ENCODE data around the gene CBFA2T2.
"Not testable (repeated sequence)": the region's sequence is repeated elsewhere in the genome, so short reads cannot be mapped to it uniquely, and the experiment has no call there.

Gene CBFA2T2

DNA sequence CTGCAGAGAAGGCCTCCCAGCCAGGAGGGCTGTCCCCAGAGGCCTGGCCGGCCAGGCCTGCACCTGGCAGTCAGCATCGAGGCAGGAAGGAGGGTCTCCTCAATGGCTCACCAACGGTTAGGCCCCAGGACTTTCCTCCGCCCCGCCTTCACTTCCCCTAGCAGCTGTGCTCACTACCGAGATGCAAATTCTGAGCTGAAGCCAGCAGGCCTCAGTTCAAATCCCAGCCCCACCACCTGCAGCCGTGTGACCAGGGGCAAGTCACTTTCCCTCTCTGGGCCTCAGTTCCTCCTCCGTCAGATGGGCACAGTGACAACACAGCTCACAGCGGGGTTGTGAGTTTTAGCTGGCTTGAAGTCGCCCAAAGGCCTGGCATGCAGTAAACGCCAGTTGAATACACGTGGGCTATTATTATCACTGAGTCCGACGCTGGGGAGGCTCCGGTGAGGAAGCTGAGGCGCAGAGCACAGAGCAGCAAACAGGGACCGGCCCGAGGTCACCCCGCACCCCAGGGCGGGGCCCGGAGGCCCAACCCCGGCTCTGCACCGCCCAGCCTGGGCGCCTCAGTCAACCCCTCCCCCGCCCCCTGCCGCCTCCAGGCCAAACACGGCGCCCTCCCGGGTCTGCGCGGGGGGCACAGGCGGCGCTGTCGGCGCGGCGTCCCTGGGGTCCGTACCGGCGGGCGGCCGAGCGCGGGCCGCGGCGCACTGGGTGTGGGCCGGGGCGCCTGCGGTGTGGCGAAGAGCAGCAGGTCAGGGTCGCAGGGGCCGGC lies 195.6 kb downstream of the CBFA2T2 start:
- no peak for FAIRE-seq

DNA sequence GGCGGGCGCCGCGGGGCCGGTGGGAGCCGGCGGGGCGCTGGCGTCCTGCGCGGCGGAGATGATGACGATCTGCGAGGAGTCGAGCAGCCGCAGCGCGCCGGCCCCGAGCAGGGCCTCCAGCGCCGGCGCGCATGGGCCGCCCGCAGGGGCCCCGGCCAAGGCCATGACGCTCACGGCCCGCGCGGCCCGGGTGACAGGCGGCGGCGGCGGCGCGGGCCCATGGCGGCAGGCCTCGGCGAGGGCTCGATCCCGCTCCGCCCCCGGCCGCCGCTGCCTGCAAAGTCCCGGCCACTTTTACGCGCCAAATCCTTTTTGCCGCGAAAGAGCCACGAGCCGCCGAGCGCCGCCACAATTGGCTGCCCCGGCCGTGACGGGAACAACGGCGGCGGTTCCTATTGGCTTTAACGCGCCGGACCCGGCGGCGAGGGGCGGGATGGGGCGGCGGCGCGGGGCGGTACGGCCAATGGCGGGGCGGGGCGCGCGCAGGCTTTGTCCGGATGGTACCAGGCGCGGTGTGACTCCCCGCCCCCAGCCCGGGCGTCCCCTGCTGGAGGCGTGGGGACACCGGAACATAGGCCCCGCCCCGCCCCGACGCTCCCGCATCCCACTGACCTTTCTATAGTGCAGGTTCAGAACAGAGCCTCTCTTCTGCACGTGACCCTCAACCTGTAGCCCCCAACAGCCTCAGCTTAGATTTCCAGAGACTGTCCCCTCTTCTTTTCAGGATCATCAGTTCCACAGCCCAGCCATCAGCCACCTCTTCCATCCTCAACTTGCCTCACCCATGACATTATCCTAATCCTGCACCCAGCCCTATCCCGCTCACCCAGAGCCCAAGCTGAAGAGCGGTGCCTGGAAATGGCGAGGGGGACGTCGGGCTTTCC lies 196.4 kb downstream of the CBFA2T2 start, which contains the start of gene E2F1:
TSS of gene E2F1 (minus strand) at position 286 of the 884 bp plus-strand sequence. CDS start at position 165, 121 bp downstream.
- FAIRE-seq: no peak

DNA sequence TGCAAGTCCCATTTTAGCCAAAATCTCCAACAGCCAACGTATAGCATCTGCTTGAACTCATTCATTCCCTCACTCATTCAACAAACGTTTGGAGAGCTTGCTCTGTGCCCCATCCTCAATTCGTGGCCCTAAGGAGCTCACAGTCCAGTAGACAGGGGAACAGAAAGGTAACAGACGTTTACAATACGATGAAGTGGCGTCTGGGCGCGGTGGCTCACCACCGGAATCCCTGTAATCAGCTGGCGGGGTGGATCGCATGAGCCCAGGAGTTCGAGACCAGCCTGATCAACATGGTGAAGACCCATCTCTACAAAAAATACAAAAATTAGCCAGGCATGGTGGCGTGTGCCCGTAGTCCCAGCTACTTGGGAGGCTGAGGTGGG lies 197.1 kb downstream of the CBFA2T2 start:
- FAIRE-seq: no peak

DNA sequence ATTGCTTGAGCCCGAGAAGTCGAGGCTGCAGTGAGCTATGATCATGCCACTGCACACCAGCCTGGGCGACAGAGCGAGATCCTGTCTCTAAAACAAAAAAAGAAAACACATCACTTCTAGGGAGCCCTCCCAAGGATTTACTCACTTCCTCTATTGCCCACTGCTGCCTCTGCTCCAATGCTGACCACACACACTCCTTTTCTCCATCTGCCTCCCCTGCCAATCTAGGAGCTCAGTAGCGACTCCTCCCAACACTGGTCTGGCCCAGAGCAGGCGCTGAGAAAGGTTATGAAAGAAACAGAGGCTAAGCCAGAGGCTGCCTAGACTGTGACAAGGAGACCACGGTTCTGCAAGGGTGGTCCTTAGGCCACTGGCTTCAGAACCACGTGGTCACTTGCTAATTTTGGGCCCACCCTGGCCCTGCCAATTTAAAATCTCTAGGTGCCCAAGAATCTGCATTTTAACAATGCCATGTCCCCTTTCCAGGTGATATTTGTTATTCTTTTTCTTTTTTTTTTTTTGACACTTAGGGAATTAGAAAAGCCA lies 197.5 kb downstream of the CBFA2T2 start:
- no peak for FAIRE-seq

DNA sequence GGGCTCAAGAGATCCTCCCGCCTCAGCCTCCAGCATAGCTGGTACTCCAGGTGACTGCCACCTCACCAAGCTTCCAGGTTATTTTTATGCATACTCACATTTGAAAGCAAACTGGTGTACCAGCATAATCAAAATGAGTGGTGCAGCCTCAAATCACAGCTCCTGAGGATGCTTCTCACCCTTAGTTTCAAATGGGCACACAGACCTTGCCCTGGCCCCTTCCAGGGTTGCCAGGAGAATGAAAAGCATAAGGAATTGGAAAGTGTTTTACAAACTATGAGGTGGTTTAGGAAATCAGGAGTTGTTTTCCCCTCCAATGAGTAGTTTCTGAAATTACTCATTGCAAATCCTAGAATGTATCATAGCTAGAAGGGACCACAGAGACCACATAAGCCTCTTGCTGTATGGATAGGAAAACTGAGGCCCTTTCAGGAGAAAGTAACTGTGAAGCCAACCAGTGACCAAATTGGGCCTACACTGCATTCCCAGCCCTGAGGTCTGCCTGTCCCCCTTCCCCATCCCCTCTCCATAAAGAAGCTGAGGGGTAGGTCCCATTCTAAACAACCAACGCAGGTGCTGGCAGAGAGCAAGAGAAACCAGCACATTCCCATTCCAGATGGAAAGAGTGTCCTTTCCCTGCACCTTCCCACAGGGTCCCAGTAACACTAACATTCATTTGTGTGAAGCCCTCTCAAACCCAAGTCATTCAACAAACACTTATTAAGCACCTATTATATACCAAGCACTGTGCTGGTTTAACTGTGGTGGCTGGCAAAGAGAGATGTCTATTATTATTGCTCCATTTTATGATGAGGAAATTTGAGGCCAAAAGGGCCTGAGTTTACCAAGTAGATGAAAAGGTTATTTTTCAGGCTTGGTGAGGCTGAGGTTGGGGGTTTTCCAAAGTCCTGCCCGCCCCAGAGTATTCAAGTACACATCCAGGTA lies 198.4 kb downstream of the CBFA2T2 start:
- FAIRE-seq: no peak

DNA sequence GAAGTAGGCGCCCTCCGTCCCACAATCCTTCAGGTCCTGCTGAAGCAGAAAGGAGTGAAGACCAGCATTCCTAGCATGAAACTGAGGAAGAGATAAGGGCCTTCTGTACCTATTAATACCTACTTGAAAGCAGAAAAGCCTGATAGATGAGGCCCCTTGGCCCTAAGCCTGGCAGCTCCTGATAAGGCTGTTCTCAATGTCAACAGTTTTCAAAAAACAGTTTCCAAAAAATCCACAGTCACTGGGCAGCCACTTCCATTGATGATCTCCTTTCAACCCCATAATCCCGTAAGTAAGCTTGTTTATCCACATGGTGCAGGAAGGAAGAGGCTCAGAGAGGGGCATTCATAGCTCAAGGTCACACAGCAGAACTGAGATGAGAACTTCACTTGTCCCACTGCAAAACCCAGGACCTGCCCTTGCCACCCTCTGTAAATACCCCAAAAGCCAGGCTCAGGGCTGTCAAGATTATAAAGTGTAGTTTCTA lies 199.1 kb downstream of the CBFA2T2 start:
- no peak for FAIRE-seq

DNA sequence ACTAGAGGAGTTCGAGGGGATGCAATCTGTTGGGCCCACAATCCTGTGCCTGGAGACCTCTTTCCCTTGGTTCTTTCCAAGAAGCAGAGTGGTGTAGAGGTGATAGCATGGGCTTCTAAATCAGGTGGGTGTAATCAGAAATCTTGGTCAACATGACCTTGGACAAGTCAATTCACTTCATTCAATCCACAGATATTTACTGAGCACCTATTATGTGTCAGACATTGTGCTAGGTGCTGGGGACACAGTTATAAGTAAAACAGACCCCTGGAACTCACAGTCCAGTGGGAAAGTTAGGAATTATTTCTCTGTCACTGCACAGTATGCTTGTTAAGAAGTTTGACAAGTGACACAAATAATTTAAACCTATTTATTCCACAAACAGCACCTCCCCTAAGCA lies 199.6 kb downstream of the CBFA2T2 start:
- no peak for FAIRE-seq

DNA sequence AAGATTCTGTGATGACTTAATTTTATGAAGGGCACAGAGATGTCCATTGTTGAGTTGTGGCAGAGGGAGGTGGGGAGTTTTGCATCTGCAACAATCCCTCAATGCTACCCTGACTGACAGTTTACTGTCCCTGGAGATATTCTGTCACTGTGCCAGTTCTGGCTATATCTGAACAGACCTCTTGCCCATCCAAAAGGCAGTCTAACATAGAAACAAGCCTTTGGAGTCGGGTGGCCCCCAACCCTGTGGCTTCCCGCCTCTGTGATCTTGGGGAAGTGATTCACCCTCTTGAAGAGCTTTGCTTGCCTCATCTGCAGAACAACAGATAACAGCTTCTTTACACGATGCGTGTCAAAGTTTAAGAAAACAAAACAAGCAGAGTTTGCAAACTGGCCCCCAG lies 200.1 kb downstream of the CBFA2T2 start:
- FAIRE-seq: no peak

DNA sequence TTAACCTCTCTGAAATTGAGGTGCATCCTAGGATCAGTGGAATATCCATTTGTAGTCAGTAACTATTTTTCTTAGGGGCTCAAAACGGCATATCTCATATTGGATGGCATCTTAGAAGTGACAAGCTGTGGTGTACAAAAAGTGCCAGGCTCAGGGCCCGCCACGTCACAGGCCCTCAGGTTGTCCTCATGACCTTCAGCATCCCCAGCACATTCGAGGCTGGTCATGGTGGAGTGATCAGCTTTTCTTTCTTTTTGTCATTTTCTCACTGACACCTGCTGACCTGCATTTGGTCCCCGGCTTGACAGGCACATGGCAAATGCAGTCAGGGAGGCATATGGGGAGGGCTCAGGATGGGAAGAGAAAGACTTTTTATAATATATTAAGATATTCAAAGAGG lies 203.4 kb downstream of the CBFA2T2 start:
- FAIRE-seq: no peak

DNA sequence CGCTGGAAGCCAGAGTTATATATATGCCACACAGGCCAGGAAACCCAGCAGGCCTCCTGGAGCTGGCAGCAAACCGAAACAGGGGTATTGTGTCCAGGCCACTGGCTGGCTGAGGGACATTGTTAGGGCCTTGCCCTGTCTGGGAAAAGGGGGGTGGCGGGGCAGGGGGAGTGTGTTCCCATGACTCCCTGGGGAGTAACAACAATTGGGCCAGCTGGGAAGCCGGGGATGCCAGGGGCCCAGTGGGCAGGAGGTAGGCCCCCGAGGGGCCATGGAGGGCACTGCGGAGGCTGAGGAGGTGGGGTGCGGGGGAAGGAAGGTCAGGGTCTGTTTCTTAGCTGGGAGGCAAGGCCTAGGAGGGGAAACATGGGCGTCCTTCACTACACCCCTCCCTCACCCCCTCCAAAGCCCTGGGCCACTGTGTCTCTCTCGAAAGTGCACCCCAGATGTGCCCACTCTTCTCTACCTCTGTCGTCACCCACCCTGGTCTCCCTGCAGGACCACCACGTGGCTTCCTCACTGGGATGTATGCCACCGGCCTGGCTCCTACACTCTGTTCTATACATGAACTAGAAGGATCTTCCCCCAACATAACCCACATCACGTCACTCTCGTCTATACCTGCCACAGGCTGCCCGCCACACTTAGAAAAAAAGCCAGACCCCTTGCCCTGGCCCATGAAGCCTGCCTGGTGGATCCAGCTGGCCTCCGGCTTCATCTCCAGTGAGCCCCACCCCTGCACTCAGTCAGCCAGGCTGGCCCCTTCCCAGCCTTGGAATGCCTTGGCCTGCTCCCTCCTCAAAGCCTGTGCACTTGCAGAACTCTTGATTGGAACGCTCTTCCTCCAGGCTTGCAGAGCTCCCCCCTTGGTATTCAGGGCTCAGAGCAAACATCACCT lies 204.1 kb downstream of the CBFA2T2 start:
- no peak for FAIRE-seq

DNA sequence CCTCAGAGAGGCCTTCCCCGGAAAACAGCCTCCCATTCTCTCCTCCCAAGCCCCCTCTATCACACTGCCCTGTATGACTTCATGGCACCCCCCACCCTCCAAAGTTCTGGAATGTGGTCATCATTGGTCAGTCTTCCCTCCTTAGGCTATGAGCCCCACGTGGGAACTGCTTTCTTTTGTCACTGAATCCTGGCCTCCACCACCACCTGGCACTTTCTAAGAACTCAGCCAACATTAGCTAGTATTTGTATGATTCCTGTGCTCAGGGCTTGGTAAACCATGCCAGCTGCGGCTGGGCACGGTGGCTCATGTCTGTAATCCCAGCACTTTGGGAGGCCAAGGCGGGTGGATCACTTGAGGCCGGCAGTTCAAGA lies 204.7 kb downstream of the CBFA2T2 start:
- FAIRE-seq: no peak

DNA sequence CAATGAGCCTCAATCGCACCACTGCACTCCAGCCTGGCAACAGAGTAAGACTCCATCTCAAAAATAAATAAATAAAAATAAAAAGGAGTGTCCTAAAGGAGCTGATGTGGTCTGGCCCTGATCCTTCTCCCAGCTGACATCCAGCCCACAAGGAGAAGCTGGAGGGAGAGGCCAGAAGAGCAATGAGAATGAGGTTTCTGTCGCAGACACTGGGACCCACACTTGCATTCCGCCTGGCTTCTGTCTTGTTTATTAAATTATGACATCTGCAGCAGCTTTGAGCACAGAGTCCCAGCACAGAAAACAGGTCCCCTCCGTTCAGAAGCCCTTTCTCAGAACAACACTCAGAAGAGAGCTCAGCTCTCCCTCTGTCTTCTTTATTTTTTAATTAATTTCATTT lies 206.6 kb downstream of the CBFA2T2 start:
- no peak for FAIRE-seq

DNA sequence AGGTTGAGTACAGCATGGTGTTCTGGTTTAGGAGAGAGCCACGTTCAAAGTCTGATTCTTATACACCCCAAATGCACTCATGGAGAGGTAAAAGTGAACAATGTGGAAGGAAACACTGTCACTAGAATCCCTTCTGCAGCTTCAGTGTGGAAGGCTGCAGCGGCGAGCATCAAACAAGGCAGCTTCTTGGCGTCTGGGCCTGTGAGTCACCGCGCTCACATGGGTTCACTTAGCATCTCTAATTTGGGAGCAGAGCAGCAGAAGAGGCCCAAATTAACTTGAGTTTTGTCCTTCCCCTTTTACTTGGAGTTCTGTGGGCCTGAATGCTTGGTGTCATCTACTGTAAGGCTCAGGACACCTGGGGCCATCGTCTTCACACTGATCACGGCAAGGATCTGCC lies 207.2 kb downstream of the CBFA2T2 start:
- no peak for FAIRE-seq

DNA sequence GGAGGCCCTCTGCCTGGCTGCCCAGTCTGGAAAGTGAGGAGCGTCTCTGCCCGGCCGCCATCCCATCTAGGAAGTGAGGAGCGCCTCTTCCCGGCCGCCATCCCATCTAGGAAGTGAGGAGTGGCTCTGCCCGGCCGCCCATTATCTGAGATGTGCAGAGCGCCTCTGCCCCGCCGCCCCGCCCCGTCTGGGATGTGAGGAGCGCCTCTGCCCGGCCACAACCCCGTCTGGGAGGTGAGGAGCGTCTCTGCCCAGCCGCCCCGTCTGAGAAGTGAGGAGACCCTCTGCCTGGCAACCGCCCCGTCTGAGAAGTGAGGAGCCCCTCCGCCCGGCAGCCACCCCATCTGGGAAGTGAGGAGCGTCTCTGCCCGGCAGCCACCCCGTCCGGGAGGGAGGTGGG lies 209.1 kb downstream of the CBFA2T2 start:
- FAIRE-seq: not testable (repeated sequence)
